Astrocyte (in vitro differentiated cells and primary cell): ENCODE data around the gene IWS1.

Experiments used
- CTCF ChIP-seq: IDR thresholded peaks from 2 replicates; pipeline ENCODE4 v1.5.1; 2011; ENCODE audit warnings: low read depth, mild to moderate bottlenecking, inconsistent platforms, low read length, moderate library complexity; ENCODE audit not compliant: insufficient read depth
- EZH2 ChIP-seq: IDR thresholded peaks from 2 replicates; pipeline ENCODE4 v1.6.1; 2012; ENCODE audit warnings: mild to moderate bottlenecking, low read length, inconsistent platforms; ENCODE audit not compliant: insufficient read depth

- no peak for TF ChIP-seq CTCF
- no peak for TF ChIP-seq EZH2
Measured at GRCh38 chr2:127482031-127482430, 44.3 kb downstream of the IWS1 start.
